ENCODE measurements around the gene RHOJ.

GRCh38 chr14:63326840-63327239 is 122.6 kb downstream of the RHOJ start:
- TF ChIP-seq CTCF (IDR thresholded peaks at IDR 0.05; ENCODE audit: low read depth, low read length, missing input control) (no peak), RXRA (IDR thresholded peaks at IDR 0.05) (no peak), GABPA (IDR thresholded peaks at IDR 0.05 in 1 of 2, conservative IDR thresholded peaks at IDR 0.05 in 1 of 2) (no peak), ZBTB33 (IDR thresholded peaks at IDR 0.05) (no peak), SP1 (IDR thresholded peaks at IDR 0.05) (no peak), RAD21 (IDR thresholded peaks at IDR 0.05) (no peak), ATF3 (IDR thresholded peaks at IDR 0.05) (no peak), EGR1 (IDR thresholded peaks at IDR 0.05; ENCODE audit: low read depth in 2 of 2) (no peak), HNF4G (IDR thresholded peaks at IDR 0.05) (no peak), JUND (IDR thresholded peaks at IDR 0.05) (no peak), FOXA1 (IDR thresholded peaks at IDR 0.05) (no peak)

Data from liver (tissue), 3 donors.